Stimulated activated CD4-positive, alpha-beta T cell treated with anti-CD3 and anti-CD28 coated beads, TNF-alpha, amount 100 ng/mL, for 24 hours (primary cell): Measurements from ENCODE around the gene WASF2.
"Not testable (repeated sequence)": the region's sequence is repeated elsewhere in the genome, so short reads cannot be mapped to it uniquely, and the experiment has no call there.

ENCODE experiments used
- DNase-seq, 3 experiments: peaks; one replicate each; pipeline ENCODE4 v3.0.0-alpha.2; 2020; ENCODE audit warnings: low read depth in 3 of 3

Gene WASF2

GRCh38 chr1:27521861-27522431 is 32.0 kb upstream of the WASF2 start:
- DNase-seq, result peak in 1 of 3 experiments; percentile 20

DNA sequence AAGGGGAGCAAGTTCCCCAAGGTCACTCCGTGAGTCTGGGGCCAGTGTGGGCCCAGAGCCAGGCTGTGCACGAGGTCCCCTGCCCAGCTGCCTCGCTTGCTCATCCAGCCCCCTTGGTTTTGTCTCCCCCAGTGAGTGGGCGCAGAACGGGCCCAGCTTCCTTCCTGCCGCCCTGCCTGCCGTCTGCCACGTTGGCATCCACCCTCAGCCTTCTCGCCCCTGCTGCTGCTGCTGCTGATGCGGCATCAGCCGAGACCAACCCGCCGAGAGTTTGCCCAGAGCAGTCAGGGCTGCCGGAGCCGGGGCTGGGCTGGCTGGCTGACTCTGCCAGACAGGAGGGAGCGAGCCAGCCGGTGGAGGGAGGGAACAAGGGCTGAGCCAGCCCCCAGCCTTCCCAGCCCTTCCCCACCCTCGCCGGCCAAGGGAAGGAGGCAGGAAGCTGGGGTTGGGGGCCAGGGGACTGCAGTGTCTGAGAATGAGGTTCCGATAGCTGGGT is 31.4 kb upstream of the WASF2 start:
- peak in 1 of 3 experiments; percentile 50 for DNase-seq

DNA sequence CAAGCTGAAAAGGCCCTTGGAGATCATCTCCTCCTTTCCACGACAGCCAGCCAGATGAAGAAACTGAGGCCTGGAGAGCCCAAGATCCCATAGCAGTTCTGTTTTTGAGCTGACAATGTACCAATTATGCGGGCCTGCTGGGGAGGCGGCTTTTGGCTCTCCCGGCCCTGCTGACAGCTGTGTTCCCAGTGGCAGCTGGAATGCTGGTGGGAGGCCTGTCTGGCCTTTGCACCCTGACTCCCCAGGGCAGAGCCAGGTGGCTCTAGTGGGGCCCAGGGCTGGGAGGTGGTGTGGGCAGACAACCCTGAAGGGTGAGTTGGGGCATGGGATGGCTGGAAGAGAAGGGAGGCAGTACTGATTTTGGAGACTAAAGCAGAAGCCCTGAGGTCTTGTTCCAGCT is 30.7 kb upstream of the WASF2 start:
- no peak for DNase-seq

DNA sequence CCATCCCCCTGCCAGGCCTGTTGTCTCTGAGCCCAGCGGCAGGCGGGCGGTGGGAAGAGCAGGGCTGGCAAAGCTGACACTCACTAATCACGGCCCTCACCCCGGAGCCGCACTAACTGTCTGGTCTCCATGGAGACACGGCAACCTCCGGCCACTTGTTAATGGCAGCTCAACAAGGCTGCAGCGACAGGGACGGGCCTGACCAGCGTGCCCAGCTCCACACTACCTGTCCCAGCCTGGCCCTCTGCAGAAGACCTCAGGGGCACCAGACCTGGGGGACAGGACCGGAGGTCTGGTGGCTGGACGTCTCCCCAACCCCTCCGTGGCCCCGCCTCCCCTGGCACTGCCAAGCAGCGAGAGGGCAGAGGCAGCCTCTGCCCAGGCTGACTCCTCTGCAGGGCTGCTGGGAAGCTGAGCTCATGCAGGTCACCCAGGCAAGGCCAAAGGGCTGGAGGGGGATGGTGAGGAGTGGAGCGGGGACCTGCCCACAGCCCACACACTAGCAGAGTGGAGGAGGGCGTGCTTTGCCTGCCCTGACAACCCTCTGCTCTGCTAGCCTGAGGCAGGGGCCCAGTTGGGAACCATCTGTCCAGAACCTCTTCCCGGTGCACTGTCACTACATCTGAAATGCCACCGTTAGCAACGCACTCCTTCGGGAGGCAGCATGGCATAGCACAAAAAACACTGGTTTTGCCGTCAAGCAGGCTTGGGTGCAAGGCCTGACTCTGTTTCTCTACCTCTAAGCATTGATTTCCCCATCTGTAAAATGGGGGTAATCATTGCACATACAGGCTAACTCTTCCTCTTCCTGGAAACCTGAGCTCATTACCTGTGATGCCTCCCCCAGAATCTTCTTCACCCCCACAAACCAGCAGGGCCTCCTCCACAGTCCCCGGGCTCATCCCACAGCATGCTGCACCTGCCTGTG is 29.6 kb upstream of the WASF2 start:
- DNase-seq, result no peak

GRCh38 chr1:27518808-27519207 is 28.8 kb upstream of the WASF2 start:
- no peak for DNase-seq

DNA sequence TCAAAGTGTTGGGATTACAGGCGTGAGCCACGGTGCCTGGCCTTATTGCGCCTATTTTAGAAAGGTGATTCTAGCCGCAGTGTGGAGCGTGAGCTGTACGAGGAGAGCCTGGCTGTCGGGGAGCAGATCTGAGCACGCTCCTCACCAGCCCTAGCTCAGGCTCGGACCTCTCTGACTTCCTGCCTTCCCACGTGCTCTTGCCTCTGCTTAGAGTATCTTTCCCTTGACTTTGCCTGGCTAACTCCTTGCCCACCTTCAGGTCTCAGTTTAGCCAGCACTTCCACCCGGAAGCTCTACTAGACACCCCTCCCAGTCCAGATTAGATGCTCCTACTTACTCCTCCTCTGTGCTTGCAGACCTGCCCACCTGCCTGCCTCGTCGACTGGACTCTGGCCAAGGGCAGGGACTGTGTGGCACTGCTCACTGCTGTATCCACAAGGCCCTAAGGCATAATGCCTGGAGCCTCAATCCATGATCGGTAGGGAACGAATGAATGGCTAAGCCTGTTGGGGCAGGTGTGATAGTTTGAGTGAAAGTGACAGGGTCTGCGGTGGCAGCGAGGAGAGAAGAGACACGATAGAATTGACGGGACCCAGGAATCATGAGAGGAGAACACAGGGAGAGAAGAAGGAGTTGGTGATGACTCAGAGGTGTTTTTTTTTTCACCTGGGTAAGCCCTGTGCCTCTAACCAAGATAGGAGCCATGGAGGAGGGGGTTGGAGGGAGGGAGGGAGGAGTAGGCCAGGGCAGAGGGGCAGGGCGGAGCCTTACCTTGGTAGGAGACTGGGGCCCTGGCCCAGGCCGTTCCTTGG is 28.1 kb upstream of the WASF2 start:
- no peak for DNase-seq

GRCh38 chr1:27517301-27517700 is 27.3 kb upstream of the WASF2 start:
- no peak for DNase-seq

- DNase-seq, result no peak
Measured at GRCh38 chr1:27515626-27516025, 25.7 kb upstream of the WASF2 start.

DNA sequence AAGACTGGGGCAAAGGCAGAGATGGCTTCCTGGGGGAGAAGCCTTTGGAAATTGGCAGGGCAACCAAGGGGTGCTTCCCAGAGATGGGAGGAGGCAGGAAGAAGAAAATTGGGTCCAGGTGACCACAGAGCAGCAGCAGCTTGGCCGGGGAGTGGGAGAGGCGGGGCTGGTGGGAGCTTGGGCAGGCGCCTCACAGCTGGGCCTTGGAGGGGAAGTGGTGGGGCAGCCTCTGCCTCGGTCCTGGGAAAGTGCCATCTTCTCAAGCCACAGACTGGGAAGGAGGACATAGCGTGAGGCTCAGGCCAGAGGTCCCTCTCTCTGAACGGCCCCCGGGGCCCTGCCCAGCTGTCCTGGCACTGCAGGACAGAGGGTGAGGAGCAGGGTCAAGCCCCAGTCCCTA is 24.0 kb upstream of the WASF2 start:
- no peak for DNase-seq

DNA sequence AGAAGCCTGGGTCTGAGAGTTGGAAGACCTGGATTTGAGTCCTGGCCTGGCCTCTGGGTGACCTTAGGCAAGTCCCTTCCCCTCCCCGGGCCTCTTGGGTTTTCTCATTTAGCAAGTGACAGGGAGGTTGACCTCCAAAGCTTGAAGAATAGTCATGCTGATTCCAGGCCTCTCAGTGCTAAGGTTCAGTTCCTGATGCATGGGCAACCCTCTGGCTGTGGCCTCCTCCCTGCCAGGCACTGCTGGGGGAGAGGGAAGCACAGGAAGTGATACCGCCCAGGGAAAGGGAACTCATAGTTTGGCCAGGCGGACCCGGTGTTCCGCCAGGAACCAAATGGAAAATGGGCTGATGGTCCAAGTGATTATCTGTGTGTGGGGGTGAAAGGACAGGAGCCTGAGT is 23.6 kb upstream of the WASF2 start:
- DNase-seq, result no peak

DNA sequence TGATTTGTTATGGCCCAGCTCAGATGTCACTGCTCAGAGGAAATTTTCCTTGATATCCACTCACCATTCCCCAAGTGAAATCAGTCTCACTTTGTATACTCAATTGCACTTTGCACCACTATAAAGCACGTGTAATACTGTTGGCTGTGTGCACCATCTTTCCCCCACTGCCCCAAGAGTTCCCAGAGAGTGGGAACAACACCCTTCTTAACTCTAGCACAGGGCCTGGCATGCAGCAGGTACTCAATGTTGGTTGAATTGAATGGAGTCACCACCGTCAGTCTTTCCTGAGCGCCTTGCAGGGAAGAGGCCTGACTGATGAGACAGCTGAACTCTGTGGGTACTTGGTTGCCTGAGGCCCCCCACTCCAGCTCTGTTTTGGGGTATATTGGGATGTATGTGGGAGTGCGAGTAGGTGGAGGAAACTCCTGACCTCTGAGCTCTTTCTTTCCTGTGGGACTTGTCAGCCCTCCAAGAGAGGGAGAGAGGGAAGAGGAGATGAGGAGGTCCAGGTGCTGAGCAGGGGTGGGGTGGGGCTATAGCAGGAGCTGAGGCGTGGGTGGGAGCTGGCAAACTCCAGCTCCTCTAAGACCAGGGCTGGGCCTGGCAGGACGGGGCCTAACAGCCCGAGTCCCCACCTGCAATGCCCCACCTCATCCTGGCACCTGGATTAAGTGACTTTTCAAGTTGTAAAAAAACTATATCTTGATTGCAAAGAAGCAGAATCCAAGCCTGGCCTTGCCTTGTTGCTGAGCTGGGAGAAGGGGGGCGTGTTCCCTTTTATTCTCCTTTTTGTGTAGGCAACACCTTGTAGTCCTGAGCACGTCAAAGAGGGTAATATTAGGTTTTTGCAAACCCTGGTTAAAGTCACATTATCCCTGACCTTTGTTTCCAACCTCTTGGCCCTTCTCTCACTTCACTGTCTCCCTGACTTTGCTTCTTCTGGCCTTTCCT is 19.4 kb upstream of the WASF2 start:
- no peak for DNase-seq

DNA sequence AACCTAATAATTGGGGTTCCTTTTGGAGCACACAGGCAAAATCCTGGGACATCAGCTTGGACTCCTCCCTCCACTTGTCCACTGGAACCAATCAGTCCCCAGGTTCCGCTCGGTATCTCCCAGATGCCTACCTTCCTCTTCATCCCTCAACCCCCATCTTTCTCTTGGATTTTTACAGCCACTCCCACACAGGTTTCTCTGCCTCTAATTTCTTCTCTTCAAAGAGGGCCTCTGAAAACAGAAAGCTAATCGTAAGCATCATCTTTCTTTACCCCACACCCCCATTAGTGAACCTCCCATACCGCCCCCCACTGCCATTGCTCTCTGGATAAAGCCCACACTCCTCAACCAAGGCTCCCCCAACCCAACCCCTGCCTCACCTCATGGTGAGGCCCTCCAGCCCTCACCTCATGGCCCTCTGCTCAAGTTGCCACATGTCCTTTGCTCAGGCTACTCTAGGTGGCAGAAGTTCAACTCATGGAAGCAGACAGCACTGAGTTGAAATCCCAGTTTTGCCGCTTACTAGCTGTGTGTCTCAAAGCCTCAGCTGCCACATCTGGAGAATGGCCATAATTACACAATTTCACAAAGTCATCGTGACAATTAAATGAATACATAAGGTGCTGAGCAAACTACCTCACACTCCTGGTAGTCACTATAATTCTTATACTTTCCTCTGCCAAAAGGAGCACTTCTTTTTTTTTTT is 18.1 kb upstream of the WASF2 start:
- no peak for DNase-seq

DNA sequence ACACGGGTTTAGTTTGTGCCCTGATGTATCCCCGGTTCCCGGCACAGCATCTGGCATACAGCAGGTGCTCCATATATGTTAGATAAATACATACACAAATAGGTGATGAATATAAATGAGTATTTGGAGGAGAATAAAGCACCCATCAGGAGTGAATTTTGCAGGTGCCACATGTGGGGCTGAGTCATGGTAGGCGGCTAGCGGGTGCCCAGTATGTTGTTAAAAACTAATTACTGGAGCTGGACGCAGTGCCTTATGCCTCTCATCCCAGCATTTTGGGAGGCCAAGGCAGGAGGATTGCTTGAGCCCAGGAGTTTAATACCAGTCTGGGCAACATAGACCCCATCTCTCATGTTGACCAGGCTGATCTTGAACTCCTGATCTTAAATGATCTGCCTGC is 16.7 kb upstream of the WASF2 start:
- DNase-seq, result no peak

DNA sequence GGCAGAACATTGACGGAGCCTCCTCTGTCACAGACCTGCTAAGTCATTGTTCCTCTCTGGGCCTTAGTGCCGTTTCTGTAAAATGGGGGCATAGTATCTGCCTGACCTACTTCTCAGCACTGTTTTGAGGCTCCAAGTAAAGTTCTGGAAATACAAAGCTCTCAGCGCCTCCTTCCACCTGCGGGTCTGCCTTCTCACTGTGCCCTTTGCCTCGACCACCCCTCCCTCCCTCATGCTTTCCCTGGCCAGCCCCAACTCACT is 15.4 kb upstream of the WASF2 start:
- no peak for DNase-seq

DNA sequence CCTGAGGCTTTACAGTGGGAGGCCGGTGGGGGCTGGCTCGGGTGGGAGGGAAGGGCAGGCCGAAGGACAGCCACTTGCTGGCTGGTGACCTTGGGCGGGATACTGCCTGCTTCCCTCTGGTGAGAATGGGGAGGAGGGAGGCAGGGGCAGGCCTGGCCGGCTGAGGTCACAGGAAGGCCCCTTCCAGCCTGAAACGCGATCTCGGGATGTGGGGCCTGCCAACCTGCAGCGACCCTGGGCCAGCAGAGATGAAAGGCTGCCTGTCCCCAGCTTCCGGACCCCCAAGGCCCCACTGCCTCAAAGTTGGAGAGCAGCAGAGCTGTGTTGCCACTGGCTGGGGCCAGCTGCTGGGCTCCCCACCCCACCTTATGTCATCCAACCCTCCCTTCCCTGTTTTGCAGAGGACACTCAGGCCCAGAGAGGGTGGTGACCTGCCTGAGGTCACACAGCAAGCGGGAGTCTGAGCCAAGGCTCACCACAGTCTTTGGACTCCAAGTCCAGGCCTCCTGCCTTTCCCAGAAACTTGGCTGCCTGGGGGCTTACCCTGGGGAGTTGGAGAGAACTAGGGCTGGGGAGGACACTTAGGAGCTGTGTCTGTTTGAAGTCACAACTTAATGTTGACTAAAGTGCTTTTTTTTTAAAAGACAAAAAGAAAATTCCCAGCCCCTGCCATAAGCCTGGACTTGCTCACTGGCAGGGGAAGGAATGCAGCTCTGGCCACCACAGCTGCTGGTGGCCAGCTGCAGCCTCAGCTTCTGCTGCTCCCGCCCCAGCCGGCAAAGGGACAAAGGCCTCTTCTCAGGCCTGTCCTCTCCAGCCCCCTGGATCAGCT is 14.8 kb upstream of the WASF2 start:
- no peak for DNase-seq

GRCh38 chr1:27503844-27504587 is 14.0 kb upstream of the WASF2 start:
- DNase-seq, result no peak

DNA sequence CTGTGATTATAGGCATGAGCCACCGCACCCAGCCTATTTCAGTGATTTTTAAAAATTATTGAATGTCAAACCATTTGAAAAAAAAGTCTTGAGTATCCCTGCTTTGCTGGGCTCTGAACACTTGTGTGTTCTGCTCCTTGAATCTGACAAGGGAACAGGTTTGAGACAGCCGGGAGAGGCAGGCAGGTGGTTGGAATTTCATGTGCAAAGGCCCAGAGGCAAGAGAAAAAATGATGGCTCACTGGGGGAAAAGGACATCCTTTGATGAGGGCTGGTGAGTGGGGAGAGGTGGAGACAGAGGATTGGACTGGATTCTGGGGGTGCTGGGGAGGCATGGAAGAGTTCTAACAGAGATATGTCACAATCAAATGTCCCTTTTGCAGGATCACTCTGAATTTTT is 13.1 kb upstream of the WASF2 start:
- no peak for DNase-seq

DNA sequence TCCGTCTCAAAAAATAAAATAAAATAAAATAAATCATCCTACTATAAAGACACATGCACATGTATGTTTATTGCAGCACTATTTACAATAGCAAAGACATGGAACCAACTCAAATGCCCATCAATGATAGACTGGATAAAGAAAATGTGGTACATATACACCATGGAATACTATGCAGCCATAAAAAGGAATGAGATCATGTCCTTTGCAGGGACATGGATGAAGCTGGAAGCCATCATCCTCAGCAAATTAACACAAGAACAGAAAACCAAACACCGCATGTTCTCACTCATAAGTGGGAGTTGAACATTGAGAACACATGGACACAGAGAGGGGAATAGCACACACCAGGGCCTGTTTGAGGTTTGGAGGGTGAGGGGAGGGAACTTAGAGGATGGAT is 11.2 kb upstream of the WASF2 start:
- not testable (repeated sequence) for DNase-seq

DNA sequence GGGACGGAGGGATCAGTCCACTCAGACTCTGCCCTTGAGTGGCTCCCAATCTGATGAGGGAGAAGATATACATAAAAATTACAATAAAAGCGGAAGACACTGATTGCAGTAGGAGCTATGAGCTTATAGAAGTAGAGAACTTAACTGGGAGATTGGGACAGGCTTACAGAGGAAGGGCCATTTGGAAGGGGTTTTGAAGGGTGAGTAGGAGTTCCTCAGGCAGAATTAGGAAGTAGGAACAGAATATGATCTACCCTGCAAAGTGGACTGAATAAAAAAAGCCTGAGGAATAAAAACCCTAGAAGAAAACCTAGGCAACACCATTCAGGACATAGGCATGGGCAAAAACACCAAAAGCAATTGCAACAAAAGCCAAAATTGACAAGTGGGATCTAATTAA is 9.2 kb upstream of the WASF2 start:
- no peak for DNase-seq
